Skeletal muscle satellite cell (primary cell): ENCODE results near the gene PYGM.
A peak's percentile ranks its signal among the peaks of the same experiment; 100 is the strongest.

Experiments used
- H3K27me3 ChIP-seq: 2 replicates; pipeline ENCODE4 v1.7.0; 2013; ENCODE audit warnings: low read length; ENCODE audit not compliant: control insufficient read depth, insufficient read depth
- H3K36me3 ChIP-seq: 2 replicates; pipeline ENCODE4 v1.7.0; 2013; ENCODE audit warnings: mild to moderate bottlenecking, control low read depth, low read length; ENCODE audit not compliant: insufficient read depth
- H3K4me1 ChIP-seq: 2 replicates; pipeline ENCODE4 v1.7.0; 2013; ENCODE audit warnings: low read length; ENCODE audit not compliant: control insufficient read depth, insufficient read depth
- H3K4me2 ChIP-seq: 2 replicates; pipeline ENCODE4 v1.7.0; 2013; ENCODE audit warnings: mild to moderate bottlenecking, low read length
- H3K4me3 ChIP-seq: 2 replicates; pipeline ENCODE4 v1.7.0; 2013; ENCODE audit warnings: low read length
- H3K9ac ChIP-seq: 2 replicates; pipeline ENCODE4 v1.7.0; 2013; ENCODE audit warnings: mild to moderate bottlenecking, low read depth, low read length, moderate library complexity
- H3K9me3 ChIP-seq: replicated peaks from 2 replicates; pipeline ENCODE4 v1.7.0; 2013; ENCODE audit warnings: mild to moderate bottlenecking, control low read depth, low read length

PYGM gene

DNA sequence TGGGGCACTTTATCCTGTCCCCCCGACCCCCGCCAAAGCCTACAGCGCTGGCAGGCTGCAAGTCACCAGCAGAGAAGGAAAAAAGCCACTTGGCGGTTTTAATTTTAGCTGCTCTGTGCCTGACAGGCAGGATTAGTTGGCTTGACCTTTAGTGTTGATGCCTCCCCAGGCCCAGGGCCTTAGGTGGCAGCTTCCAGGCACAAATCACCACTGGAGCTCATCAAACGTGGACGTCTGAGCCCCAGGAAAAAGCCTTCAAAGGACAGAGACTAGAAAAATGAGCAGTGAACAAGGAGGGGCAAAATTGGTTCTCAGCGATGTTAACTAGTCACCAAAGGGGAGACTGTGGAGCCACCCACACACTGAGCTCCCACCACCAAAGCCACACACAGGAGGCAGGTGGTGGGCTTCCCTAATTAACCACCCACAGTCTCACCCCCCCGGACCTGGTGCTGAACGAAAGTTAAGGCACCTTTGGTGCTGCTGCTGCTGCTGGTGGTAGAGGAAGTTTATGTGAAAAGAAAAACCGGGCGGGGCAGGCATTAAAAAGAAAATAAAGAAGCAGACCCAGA, 4.4 kb upstream of the PYGM start:
- Histone ChIP-seq H3K36me3 (peaks cover 66% of the 10 kb centered on the region), H3K9me3 (no peaks in the 10 kb centered on the region), H3K4me3 (no peak overlapping the region), H3K4me2 (no peak overlapping the region), H3K9ac (no peak overlapping the region), H3K4me1 (peaks cover 25% of the 10 kb centered on the region), H3K27me3 (no peaks in the 10 kb centered on the region)

- H3K4me1 ChIP-seq, result peaks cover 25% of the 10 kb centered on the region
These were observed 3.8 kb upstream of the PYGM start for GRCh38 chr11:64763526-64764039.

GRCh38 chr11:64762674-64763525, 3.1 kb upstream of the PYGM start:
- no peak overlapping the region for H3K4me3 ChIP-seq
- H3K36me3 ChIP-seq, result peaks cover 54% of the 10 kb centered on the region
- no peaks in the 10 kb centered on the region for H3K9me3 ChIP-seq
- no peak overlapping the region for H3K4me2 ChIP-seq
- no peaks in the 10 kb centered on the region for H3K27me3 ChIP-seq
- peak overlapping the region; percentile 2 for H3K9ac ChIP-seq
- peaks cover 25% of the 10 kb centered on the region for H3K4me1 ChIP-seq

More at GRCh38 chr11:64763526-64764039, 3.8 kb upstream of the PYGM start:
- no peak overlapping the region for H3K4me3 ChIP-seq
- no peak overlapping the region for H3K4me2 ChIP-seq
- H3K9me3 ChIP-seq, result no peaks in the 10 kb centered on the region
- peaks cover 61% of the 10 kb centered on the region for H3K36me3 ChIP-seq
- H3K9ac ChIP-seq, result peak overlapping the region; percentile 2
- H3K27me3 ChIP-seq, result no peaks in the 10 kb centered on the region

DNA sequence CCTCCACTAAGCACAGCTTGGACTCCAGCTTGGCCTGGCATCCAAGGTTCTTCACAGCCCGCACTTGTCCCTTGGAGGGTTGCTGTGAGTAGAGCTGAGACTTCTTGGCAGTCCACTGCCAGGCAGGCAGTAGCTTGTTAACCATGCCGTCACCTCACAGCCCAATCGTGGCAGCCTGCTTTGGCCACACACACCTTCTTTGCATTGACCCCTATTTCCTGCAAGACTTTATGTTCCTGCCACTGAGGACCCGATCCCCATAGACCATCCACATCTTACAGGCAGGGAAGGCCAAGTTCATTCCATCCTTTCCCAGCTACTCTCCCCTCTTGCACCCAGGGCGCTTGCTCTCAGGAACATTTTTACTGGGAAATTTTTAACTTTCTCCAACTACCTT, 2.5 kb upstream of the PYGM start:
- no peak overlapping the region for H3K4me3 ChIP-seq
- H3K9ac ChIP-seq, result no peak overlapping the region
- H3K4me2 ChIP-seq, result no peak overlapping the region
- peaks cover 25% of the 10 kb centered on the region for H3K4me1 ChIP-seq
- no peaks in the 10 kb centered on the region for H3K9me3 ChIP-seq
- H3K36me3 ChIP-seq, result peaks cover 47% of the 10 kb centered on the region
- no peaks in the 10 kb centered on the region for H3K27me3 ChIP-seq

- no peaks in the 10 kb centered on the region for H3K27me3 ChIP-seq
- H3K4me1 ChIP-seq, result peaks cover 25% of the 10 kb centered on the region
- H3K4me2 ChIP-seq, result no peak overlapping the region
- H3K4me3 ChIP-seq, result no peak overlapping the region
- no peaks in the 10 kb centered on the region for H3K9me3 ChIP-seq
- no peak overlapping the region for H3K9ac ChIP-seq
- peaks cover 39% of the 10 kb centered on the region for H3K36me3 ChIP-seq
These were observed 1.1 kb upstream of the PYGM start for GRCh38 chr11:64760759-64761420.

DNA sequence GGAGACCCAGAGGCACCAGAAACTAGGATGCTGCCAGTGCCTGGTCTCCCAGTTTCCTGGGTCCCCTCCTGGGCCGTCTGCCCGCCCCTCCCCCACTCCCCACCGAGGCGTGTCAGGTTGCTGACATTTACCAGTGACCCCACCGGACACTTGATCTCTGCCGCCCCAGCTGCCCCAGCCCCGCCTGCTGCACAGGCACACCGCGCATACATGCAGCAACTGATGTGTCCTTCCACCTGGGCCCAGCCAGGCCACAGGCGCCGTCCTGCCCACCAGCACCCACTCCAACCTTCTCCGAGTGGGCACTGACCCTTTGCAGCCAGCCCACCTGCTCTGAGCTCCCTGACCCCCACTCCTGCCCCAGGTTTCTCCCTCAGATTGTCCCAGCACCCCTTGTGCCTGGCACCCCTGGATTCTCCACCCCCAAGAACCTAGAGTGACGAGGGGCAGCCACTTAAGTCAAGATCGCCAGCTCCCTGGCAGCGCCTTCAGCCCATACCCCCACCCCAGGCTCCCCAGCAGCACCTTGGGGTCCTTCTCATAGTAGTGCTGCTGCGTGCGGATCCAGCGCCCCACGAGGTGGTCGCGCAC, 548 bp downstream of the PYGM start:
- Histone ChIP-seq H3K9ac (no peak overlapping the region), H3K4me2 (no peak overlapping the region), H3K27me3 (no peaks in the 10 kb centered on the region), H3K36me3 (peaks cover 26% of the 10 kb centered on the region), H3K4me3 (no peak overlapping the region), H3K9me3 (no peaks in the 10 kb centered on the region), H3K4me1 (peaks cover 20% of the 10 kb centered on the region)

DNA sequence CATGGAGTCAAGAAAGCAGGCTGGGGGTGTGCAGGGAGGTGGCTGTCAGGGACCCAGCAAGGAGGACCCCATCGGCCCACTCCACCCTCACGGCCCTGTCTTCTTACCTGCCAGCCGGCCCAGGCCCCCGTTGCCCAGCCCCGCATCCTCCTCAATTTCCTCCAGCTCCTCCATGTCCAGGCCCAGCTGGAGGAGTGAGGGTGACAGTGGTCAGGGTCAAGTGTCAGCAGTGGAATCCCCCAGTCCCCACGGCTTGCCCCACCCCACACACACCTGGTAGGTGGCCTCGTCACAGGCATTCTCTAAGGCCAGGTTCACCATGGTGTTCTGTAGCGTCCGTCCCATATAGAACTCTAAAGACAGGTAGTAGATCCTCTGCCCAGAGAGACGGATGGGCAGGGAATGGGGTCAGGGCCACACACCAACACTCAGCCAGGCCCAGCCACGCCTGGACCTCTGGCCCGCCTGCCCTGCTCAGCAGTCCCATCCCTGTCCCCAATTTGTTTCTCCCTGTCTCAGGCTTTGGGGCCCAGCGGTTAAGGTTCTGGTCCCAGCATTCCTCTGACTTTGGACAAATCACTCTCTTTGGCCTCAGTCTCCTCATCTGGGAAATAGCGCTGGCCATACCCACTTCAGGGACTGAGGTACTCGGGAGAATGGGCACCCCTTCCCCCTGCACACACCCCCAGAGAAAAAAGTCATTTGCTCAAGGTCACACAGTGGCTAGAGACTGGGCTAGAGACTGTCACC, 1.3 kb downstream of the PYGM start:
- Histone ChIP-seq H3K36me3 (peaks cover 19% of the 10 kb centered on the region), H3K4me3 (no peak overlapping the region), H3K4me1 (peaks cover 12% of the 10 kb centered on the region), H3K9ac (no peak overlapping the region), H3K4me2 (no peak overlapping the region), H3K27me3 (no peaks in the 10 kb centered on the region), H3K9me3 (no peaks in the 10 kb centered on the region)

- H3K9ac ChIP-seq, result no peak overlapping the region
- no peak overlapping the region for H3K4me2 ChIP-seq
- peaks cover 5% of the 10 kb centered on the region for H3K4me1 ChIP-seq
- H3K9me3 ChIP-seq, result no peaks in the 10 kb centered on the region
- H3K4me3 ChIP-seq, result no peak overlapping the region
- peaks cover 11% of the 10 kb centered on the region for H3K36me3 ChIP-seq
- no peaks in the 10 kb centered on the region for H3K27me3 ChIP-seq
These were observed 2.0 kb downstream of the PYGM start for GRCh38 chr11:64757549-64758329.

- Histone ChIP-seq H3K4me2 (no peak overlapping the region), H3K9me3 (no peaks in the 10 kb centered on the region), H3K27me3 (no peaks in the 10 kb centered on the region), H3K4me1 (peaks cover 4% of the 10 kb centered on the region), H3K4me3 (no peak overlapping the region), H3K36me3 (peaks cover 2% of the 10 kb centered on the region), H3K9ac (no peak overlapping the region)
These were observed 4.0 kb downstream of the PYGM start for GRCh38 chr11:64755681-64756361.
